Measurements from ENCODE around the gene TSPAN31. TPM values are rescaled to one million over a fixed set of nuclear protein-coding genes. Genes with fewer than 3 reads are reported as not detected.

TSPAN31 gene
- total RNA-seq, 1 experiment from 2014 or later, result 20.3 TPM

GRCh38 chr12:57756406-57757341 is 11.8 kb downstream of the TSPAN31 start:
- POLR2A ChIA-PET (ENCODE audit: unreplicated experiment), result no interaction called here
- DNase-seq (no peak), ATAC-seq (no peak)
- no peak overlapping the region for H3K9ac ChIP-seq (ENCODE audit: low read length)
- peaks cover 24% of the 10 kb centered on the region for H3K4me1 ChIP-seq (ENCODE audit: insufficient read depth, low read length)
- intact Hi-C loops (cut with micrococcal nuclease), result no loop called here
- H3K36me3 ChIP-seq (ENCODE audit: low read depth, low read length), result no peaks in the 10 kb centered on the region
- H2AFZ ChIP-seq (ENCODE audit: low read length), result no peak overlapping the region
- no peaks in the 10 kb centered on the region for H3K27me3 ChIP-seq (ENCODE audit: low read length)
- peaks cover 9% of the 10 kb centered on the region for H3K79me2 ChIP-seq (ENCODE audit: low read length)
- TF ChIP-seq EZH2 (IDR thresholded peaks at IDR 0.05; ENCODE audit: low read length, unreplicated experiment), result no peak
- TF ChIP-seq, protein P1, sequence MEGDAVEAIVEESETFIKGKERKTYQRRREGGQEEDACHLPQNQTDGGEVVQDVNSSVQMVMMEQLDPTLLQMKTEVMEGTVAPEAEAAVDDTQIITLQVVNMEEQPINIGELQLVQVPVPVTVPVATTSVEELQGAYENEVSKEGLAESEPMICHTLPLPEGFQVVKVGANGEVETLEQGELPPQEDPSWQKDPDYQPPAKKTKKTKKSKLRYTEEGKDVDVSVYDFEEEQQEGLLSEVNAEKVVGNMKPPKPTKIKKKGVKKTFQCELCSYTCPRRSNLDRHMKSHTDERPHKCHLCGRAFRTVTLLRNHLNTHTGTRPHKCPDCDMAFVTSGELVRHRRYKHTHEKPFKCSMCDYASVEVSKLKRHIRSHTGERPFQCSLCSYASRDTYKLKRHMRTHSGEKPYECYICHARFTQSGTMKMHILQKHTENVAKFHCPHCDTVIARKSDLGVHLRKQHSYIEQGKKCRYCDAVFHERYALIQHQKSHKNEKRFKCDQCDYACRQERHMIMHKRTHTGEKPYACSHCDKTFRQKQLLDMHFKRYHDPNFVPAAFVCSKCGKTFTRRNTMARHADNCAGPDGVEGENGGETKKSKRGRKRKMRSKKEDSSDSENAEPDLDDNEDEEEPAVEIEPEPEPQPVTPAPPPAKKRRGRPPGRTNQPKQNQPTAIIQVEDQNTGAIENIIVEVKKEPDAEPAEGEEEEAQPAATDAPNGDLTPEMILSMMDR (conservative IDR thresholded peaks at IDR 0.05; ENCODE audit: low read depth, low read length), result peak; percentile 59
- peak overlapping the region; percentile 75 for H3K4me3 ChIP-seq (ENCODE audit: low read length)
- CTCF ChIA-PET, result no interaction called here
- no peaks in the 10 kb centered on the region for H3K9me3 ChIP-seq (ENCODE audit: low read length)
- peak overlapping the region; percentile 92 for H3K4me2 ChIP-seq (ENCODE audit: low read length)
- no peaks in the 10 kb centered on the region for H3K9me2 ChIP-seq (replicated peaks; ENCODE audit: low read length)
- no peaks in the 10 kb centered on the region for H4K20me1 ChIP-seq (ENCODE audit: low read length)
- H3F3A ChIP-seq (ENCODE audit: low read length, unreplicated experiment), result no peaks in the 10 kb centered on the region
- no TSS peak for BruUV-seq (replicated peaks)
- H3K27ac ChIP-seq (ENCODE audit: low read length), result no peak overlapping the region

- peaks cover 2% of the 10 kb centered on the region for H3K79me2 ChIP-seq (ENCODE audit: low read length)
- H3K9me3 ChIP-seq (ENCODE audit: low read length), result no peaks in the 10 kb centered on the region
- intact Hi-C loops (cut with micrococcal nuclease), result no loop called here
- no peaks in the 10 kb centered on the region for H3K27me3 ChIP-seq (ENCODE audit: low read length)
- CTCF ChIA-PET, result no interaction called here
- BruUV-seq (replicated peaks), result no TSS peak
- H2AFZ ChIP-seq (ENCODE audit: low read length), result no peak overlapping the region
- DNase-seq, result no peak
- H4K20me1 ChIP-seq (ENCODE audit: low read length), result no peaks in the 10 kb centered on the region
- no peak overlapping the region for H3K27ac ChIP-seq (ENCODE audit: low read length)
- no peaks in the 10 kb centered on the region for H3K36me3 ChIP-seq (ENCODE audit: low read depth, low read length)
- no peak overlapping the region for H3K4me3 ChIP-seq (ENCODE audit: low read length)
- peaks cover 22% of the 10 kb centered on the region for H3K4me1 ChIP-seq (ENCODE audit: insufficient read depth, low read length)
- POLR2A ChIA-PET (ENCODE audit: unreplicated experiment), result no interaction called here
- no peak overlapping the region for H3K4me2 ChIP-seq (ENCODE audit: low read length)
- H3K9me2 ChIP-seq (replicated peaks; ENCODE audit: low read length), result no peaks in the 10 kb centered on the region
- ATAC-seq, result no peak
- no peak overlapping the region for H3K9ac ChIP-seq (ENCODE audit: low read length)
- TF ChIP-seq EZH2phosphoT487 (IDR thresholded peaks at IDR 0.05; ENCODE audit: borderline replicate concordance, low read length), result no peak
- TF ChIP-seq, protein P1 (conservative IDR thresholded peaks at IDR 0.05; ENCODE audit: low read depth, low read length), result no peak
- no peak for TF ChIP-seq EZH2 (IDR thresholded peaks at IDR 0.05; ENCODE audit: low read length, unreplicated experiment)
- H3F3A ChIP-seq (ENCODE audit: low read length, unreplicated experiment), result no peaks in the 10 kb centered on the region
Measured at GRCh38 chr12:57757771-57758170, 12.9 kb downstream of the TSPAN31 start.

All from PC-3 (cell line).